Adipocyte (in vitro differentiated cells): ENCODE data around the gene ITIH4.

ENCODE experiments used
- DNase-seq: peaks from one replicate; pipeline ENCODE4 v3.0.0-alpha.2; 2015; ENCODE audit warnings: low read depth
- H3K27me3 ChIP-seq: replicated peaks from 2 replicates; pipeline ENCODE4 v1.7.0; 2013; ENCODE audit warnings: mild to moderate bottlenecking, low read length, moderate library complexity; ENCODE audit not compliant: control insufficient read depth, insufficient read depth
- H3K36me3 ChIP-seq: 2 replicates; pipeline ENCODE4 v1.7.0; 2013; ENCODE audit warnings: low read length, mild to moderate bottlenecking, moderate library complexity; ENCODE audit not compliant: control insufficient read depth, insufficient read depth, severe bottlenecking
- H3K4me1 ChIP-seq: 2 replicates; pipeline ENCODE4 v1.7.0; 2013; ENCODE audit warnings: mild to moderate bottlenecking, low read length, moderate library complexity; ENCODE audit not compliant: control insufficient read depth, insufficient read depth
- H3K4me3 ChIP-seq: 2 replicates; pipeline ENCODE4 v1.7.0; 2013; ENCODE audit warnings: mild to moderate bottlenecking, low read length, moderate library complexity
- H3K9ac ChIP-seq: 2 replicates; pipeline ENCODE4 v1.7.0; 2013; ENCODE audit warnings: mild to moderate bottlenecking, low read length, moderate library complexity
- H3K9me3 ChIP-seq: 2 replicates; pipeline ENCODE4 v1.7.0; 2013; ENCODE audit warnings: mild to moderate bottlenecking, low read length, moderate library complexity; ENCODE audit not compliant: control insufficient read depth

The ITIH4 gene

DNA sequence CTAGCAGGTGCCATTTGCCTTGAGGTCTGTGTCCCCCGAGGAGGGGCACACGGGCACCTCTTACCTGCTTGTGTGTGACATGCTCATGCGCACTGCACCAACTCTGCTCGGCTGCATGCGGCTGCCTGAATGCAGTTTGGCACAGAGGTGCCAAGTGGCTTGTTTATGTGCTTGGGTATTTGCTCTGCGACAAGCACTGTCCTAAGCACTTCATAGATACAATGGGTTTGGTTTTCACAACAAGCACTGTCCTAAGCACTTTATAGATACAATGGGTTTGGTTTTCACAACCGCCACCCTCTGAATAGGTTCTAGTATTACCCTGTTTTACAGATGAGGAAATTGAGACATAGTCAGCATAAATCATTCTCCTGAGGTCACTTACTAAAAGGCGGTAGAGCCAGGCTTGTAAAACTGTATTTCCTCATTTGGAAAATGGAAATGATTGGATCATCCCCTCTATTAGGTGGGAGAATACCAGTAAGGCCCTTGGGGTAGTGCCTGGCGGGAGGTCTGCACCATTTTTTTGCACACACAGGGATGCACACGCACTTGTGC, 487 bp downstream of the ITIH4 start:
- H3K9ac ChIP-seq, result no peak overlapping the region
- no peak for DNase-seq
- H3K36me3 ChIP-seq, result no peaks in the 10 kb centered on the region

GRCh38 chr3:52829482-52829881, 990 bp downstream of the ITIH4 start:
- H3K4me3 ChIP-seq, result no peak overlapping the region
- peaks cover 21% of the 10 kb centered on the region for H3K4me1 ChIP-seq
- no peak overlapping the region for H3K9ac ChIP-seq
- no peaks in the 10 kb centered on the region for H3K36me3 ChIP-seq
- no peaks in the 10 kb centered on the region for H3K27me3 ChIP-seq
- no peaks in the 10 kb centered on the region for H3K9me3 ChIP-seq
- no peak for DNase-seq

More for the DNA sequence above, 487 bp downstream of the ITIH4 start:
- no peaks in the 10 kb centered on the region for H3K9me3 ChIP-seq
- H3K27me3 ChIP-seq, result no peaks in the 10 kb centered on the region
- H3K4me3 ChIP-seq, result no peak overlapping the region
- H3K4me1 ChIP-seq, result peaks cover 26% of the 10 kb centered on the region

DNA sequence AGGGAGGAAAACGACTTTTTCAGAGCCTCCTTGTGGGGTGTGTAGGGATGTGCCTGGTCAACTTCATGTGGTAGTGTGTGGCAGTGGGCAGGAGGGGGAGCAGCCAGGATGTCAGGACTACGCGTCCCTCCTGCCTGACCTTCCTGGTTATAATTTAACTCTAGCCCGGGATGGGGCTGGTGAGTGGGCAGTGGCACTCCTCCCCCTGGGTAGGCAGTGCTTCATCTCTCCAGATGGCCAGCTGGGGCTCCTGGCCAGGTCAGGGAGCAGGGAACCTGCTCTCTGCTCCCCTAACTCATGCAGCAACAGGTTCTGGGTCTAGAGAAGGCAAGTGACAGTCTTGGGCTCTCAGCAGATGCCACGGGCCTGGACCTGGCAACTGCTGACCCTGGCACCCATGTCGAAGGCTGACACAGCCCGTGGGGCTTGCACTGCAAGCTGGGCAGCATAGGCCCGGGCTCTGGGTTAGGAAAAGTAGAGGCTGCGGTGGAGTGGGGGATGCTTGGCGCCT, 2.6 kb downstream of the ITIH4 start:
- H3K36me3 ChIP-seq, result no peaks in the 10 kb centered on the region
- peaks cover 21% of the 10 kb centered on the region for H3K4me1 ChIP-seq
- no peak for DNase-seq

GRCh38 chr3:52827441-52827840, 3.0 kb downstream of the ITIH4 start:
- DNase-seq, result peak; percentile 18
- no peaks in the 10 kb centered on the region for H3K27me3 ChIP-seq
- H3K4me1 ChIP-seq, result peaks cover 21% of the 10 kb centered on the region
- no peak overlapping the region for H3K9ac ChIP-seq
- H3K4me3 ChIP-seq, result no peak overlapping the region
- H3K36me3 ChIP-seq, result no peaks in the 10 kb centered on the region
- H3K9me3 ChIP-seq, result no peaks in the 10 kb centered on the region

More for the DNA sequence above, 2.6 kb downstream of the ITIH4 start:
- Histone ChIP-seq H3K4me3 (no peak overlapping the region), H3K9me3 (no peaks in the 10 kb centered on the region), H3K9ac (no peak overlapping the region), H3K27me3 (no peaks in the 10 kb centered on the region)

GRCh38 chr3:52824037-52824436, 6.4 kb downstream of the ITIH4 start:
- no peaks in the 10 kb centered on the region for H3K4me1 ChIP-seq
- peaks cover 4% of the 10 kb centered on the region for H3K27me3 ChIP-seq
- H3K4me3 ChIP-seq, result no peak overlapping the region
- H3K36me3 ChIP-seq, result no peaks in the 10 kb centered on the region
- DNase-seq, result no peak
- no peaks in the 10 kb centered on the region for H3K9me3 ChIP-seq
- H3K9ac ChIP-seq, result no peak overlapping the region

DNA sequence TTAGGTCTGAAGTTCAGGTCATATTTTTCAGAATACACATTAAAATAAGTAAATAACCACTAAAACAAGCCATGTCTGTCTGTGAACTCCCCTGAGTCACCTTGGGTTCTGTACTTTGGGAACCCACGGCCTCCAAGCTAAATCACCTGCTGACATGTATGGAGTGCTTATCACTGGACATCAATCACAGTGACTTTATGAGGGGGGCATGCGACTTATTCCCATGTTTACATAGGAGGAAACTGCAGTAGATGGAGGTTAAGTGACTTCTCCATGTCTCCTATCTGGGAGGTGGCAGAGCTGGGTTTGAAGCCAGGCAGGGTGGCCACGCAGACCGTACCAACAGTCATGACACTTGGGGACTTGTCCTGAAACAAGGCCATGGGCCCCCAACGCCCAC, 8.1 kb downstream of the ITIH4 start:
- DNase-seq, result no peak
- H3K9me3 ChIP-seq, result no peaks in the 10 kb centered on the region
- no peak overlapping the region for H3K4me3 ChIP-seq
- no peaks in the 10 kb centered on the region for H3K4me1 ChIP-seq
- no peaks in the 10 kb centered on the region for H3K36me3 ChIP-seq
- peaks cover 5% of the 10 kb centered on the region for H3K27me3 ChIP-seq
- no peak overlapping the region for H3K9ac ChIP-seq

DNA sequence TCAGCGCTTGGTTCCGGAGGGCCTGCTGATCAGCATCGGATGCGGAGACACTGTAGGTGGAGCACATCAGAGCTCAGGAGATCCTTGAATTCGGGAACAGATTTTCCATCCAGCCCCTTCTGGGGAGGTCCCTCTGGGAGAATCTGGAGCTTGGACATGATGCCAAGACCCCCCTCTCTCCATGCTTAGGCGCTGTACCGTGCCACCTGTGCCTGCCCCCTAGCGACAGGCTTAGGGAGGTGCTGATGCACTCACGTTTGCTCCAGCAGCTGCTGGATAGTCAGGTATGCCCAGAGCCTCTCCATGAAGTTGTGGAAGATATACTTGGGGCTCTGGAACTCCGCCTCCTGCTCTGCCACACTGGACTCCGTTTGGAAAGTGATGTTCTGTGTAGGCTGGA, 9.7 kb downstream of the ITIH4 start:
- Histone ChIP-seq H3K9ac (no peak overlapping the region), H3K4me3 (no peak overlapping the region), H3K9me3 (no peaks in the 10 kb centered on the region), H3K4me1 (no peaks in the 10 kb centered on the region), H3K36me3 (no peaks in the 10 kb centered on the region), H3K27me3 (peaks cover 15% of the 10 kb centered on the region)
- peak; percentile 40 for DNase-seq

GRCh38 chr3:52819936-52820335, 10.5 kb downstream of the ITIH4 start:
- Histone ChIP-seq H3K36me3 (no peaks in the 10 kb centered on the region), H3K9me3 (no peaks in the 10 kb centered on the region), H3K9ac (no peak overlapping the region), H3K27me3 (peaks cover 15% of the 10 kb centered on the region), H3K4me1 (no peaks in the 10 kb centered on the region), H3K4me3 (no peak overlapping the region)
- no peak for DNase-seq

GRCh38 chr3:52817860-52818259, 12.6 kb downstream of the ITIH4 start:
- no peaks in the 10 kb centered on the region for H3K4me1 ChIP-seq
- H3K4me3 ChIP-seq, result no peak overlapping the region
- H3K36me3 ChIP-seq, result no peaks in the 10 kb centered on the region
- H3K9ac ChIP-seq, result no peak overlapping the region
- H3K9me3 ChIP-seq, result no peaks in the 10 kb centered on the region
- H3K27me3 ChIP-seq, result peaks cover 21% of the 10 kb centered on the region
- DNase-seq, result no peak

GRCh38 chr3:52817221-52817620, 13.3 kb downstream of the ITIH4 start:
- no peak for DNase-seq
- Histone ChIP-seq H3K27me3 (peaks cover 21% of the 10 kb centered on the region), H3K9ac (no peak overlapping the region), H3K9me3 (no peaks in the 10 kb centered on the region), H3K36me3 (no peaks in the 10 kb centered on the region), H3K4me3 (no peak overlapping the region), H3K4me1 (no peaks in the 10 kb centered on the region)

GRCh38 chr3:52816654-52817053, 13.8 kb downstream of the ITIH4 start:
- no peaks in the 10 kb centered on the region for H3K36me3 ChIP-seq
- no peak overlapping the region for H3K9ac ChIP-seq
- H3K27me3 ChIP-seq, result peaks cover 20% of the 10 kb centered on the region
- DNase-seq, result no peak
- no peak overlapping the region for H3K4me3 ChIP-seq
- no peaks in the 10 kb centered on the region for H3K4me1 ChIP-seq
- H3K9me3 ChIP-seq, result no peaks in the 10 kb centered on the region

- no peaks in the 10 kb centered on the region for H3K36me3 ChIP-seq
- no peak for DNase-seq
- H3K4me1 ChIP-seq, result no peaks in the 10 kb centered on the region
- H3K9ac ChIP-seq, result no peak overlapping the region
- H3K27me3 ChIP-seq, result peaks cover 17% of the 10 kb centered on the region
- no peak overlapping the region for H3K4me3 ChIP-seq
- no peaks in the 10 kb centered on the region for H3K9me3 ChIP-seq
These were observed 14.3 kb downstream of the ITIH4 start for GRCh38 chr3:52816199-52816598.
